HEK293T (cell line): ENCODE measurements around the gene FBLN2.

Source experiments
- ARNT ChIP-seq: fragments of 450-650 bp; IDR thresholded peaks from 2 replicates; pipeline ENCODE4 v1.6.1; 2017; ENCODE audit warnings: mild to moderate bottlenecking
- BHLHE40 ChIP-seq: fragments of 450-650 bp; IDR thresholded peaks from 2 replicates; pipeline ENCODE4 v1.6.1; 2016; ENCODE audit warnings: mild to moderate bottlenecking, moderate library complexity, borderline replicate concordance
- ELF4 ChIP-seq: fragments of 450-650 bp; IDR thresholded peaks from 2 replicates; pipeline ENCODE4 v1.6.1; 2017; ENCODE audit warnings: antibody characterized with exemption
- FOXA1 ChIP-seq: fragments of 450-650 bp; IDR thresholded peaks from 2 replicates; pipeline ENCODE4 v1.6.1; 2016; ENCODE audit warnings: mild to moderate bottlenecking
- FOXK2 ChIP-seq: fragments of 450-650 bp; IDR thresholded peaks from 2 replicates; pipeline ENCODE4 v1.6.1; 2016; ENCODE audit warnings: mild to moderate bottlenecking
- FOXM1 ChIP-seq: fragments of 450-650 bp; IDR thresholded peaks from 2 replicates; pipeline ENCODE4 v1.6.1; 2017; ENCODE audit warnings: mild to moderate bottlenecking, borderline replicate concordance
- HDGF ChIP-seq: fragments of 450-650 bp; IDR thresholded peaks from 2 replicates; pipeline ENCODE4 v1.6.1; 2017; ENCODE audit warnings: antibody characterized with exemption, borderline replicate concordance
- NFRKB ChIP-seq: fragments of 450-650 bp; IDR thresholded peaks from 2 replicates; pipeline ENCODE4 v1.6.1; 2016; ENCODE audit warnings: mild to moderate bottlenecking, moderate library complexity
- PKNOX1 ChIP-seq: fragments of 450-650 bp; IDR thresholded peaks from 2 replicates; pipeline ENCODE4 v1.6.1; 2016
- SP1 ChIP-seq: fragments of 450-650 bp; IDR thresholded peaks from 2 replicates; pipeline ENCODE4 v1.6.1; 2017
- SUZ12 ChIP-seq: fragments of 450-650 bp; IDR thresholded peaks from 2 replicates; pipeline ENCODE4 v1.6.1; 2016; ENCODE audit warnings: mild to moderate bottlenecking
- TARDBP ChIP-seq: fragments of 450-650 bp; IDR thresholded peaks from 2 replicates; pipeline ENCODE4 v1.6.1; 2016

GRCh38 chr3:13598201-13598600 lies 49.3 kb downstream of the FBLN2 start:
- TF ChIP-seq SUZ12 = no peak
- TF ChIP-seq TARDBP = no peak
- TF ChIP-seq FOXM1 = no peak
- no peak for TF ChIP-seq ARNT
- TF ChIP-seq FOXA1 = no peak
- no peak for TF ChIP-seq NFRKB
- TF ChIP-seq PKNOX1 = no peak
- no peak for TF ChIP-seq FOXK2
- TF ChIP-seq HDGF = no peak
- TF ChIP-seq SP1 = no peak
- no peak for TF ChIP-seq BHLHE40
- no peak for TF ChIP-seq ELF4
